Kidney glomerular epithelial cell (primary cell): ENCODE results near the gene PPP1R1C.
A peak's percentile ranks its signal among the peaks of the same experiment; 100 is the strongest.

ENCODE experiments used
- DNase-seq: peaks from one replicate; lab custom pipeline; 2025; lab: John Stamatoyannopoulos, UW

PPP1R1C gene

GRCh38 chr2:182064019-182064778 lies 78.5 kb downstream of the PPP1R1C start:
- no peak for DNase-seq

- no peak for DNase-seq
Measured at GRCh38 chr2:182066400-182067087, 80.9 kb downstream of the PPP1R1C start.

GRCh38 chr2:182067393-182067792 lies 81.7 kb downstream of the PPP1R1C start:
- no peak for DNase-seq

- no peak for DNase-seq
Measured at GRCh38 chr2:182068811-182069210, 83.2 kb downstream of the PPP1R1C start.

- DNase-seq: no peak
Measured at GRCh38 chr2:182069416-182069815, 83.8 kb downstream of the PPP1R1C start.

- no peak for DNase-seq
Measured at GRCh38 chr2:182069908-182070307, 84.3 kb downstream of the PPP1R1C start.

GRCh38 chr2:182070736-182071135 lies 85.1 kb downstream of the PPP1R1C start:
- no peak for DNase-seq

GRCh38 chr2:182072861-182073260 lies 87.2 kb downstream of the PPP1R1C start:
- no peak for DNase-seq

GRCh38 chr2:182073613-182074012 lies 88.0 kb downstream of the PPP1R1C start:
- no peak for DNase-seq

GRCh38 chr2:182077023-182077422 lies 91.4 kb downstream of the PPP1R1C start:
- DNase-seq: no peak

GRCh38 chr2:182077448-182078142 lies 91.9 kb downstream of the PPP1R1C start:
- peak; percentile 81 for DNase-seq

GRCh38 chr2:182078988-182079602 lies 93.4 kb downstream of the PPP1R1C start:
- DNase-seq: no peak

- DNase-seq: no peak
Measured at GRCh38 chr2:182080493-182080892, 94.8 kb downstream of the PPP1R1C start.

- no peak for DNase-seq
Measured at GRCh38 chr2:182081602-182082260, 96.1 kb downstream of the PPP1R1C start.

- no peak for DNase-seq
Measured at GRCh38 chr2:182088681-182089320, 103.1 kb downstream of the PPP1R1C start.

- DNase-seq: no peak
Measured at GRCh38 chr2:182090486-182090885, 104.8 kb downstream of the PPP1R1C start.

- DNase-seq: no peak
Measured at GRCh38 chr2:182097571-182098164, 112.0 kb downstream of the PPP1R1C start.

- no peak for DNase-seq
Measured at GRCh38 chr2:182098648-182099047, 113.0 kb downstream of the PPP1R1C start.

GRCh38 chr2:182101263-182101662 lies 115.6 kb downstream of the PPP1R1C start:
- DNase-seq: no peak

GRCh38 chr2:182103526-182103925 lies 117.9 kb downstream of the PPP1R1C start:
- DNase-seq: no peak

- no peak for DNase-seq
Measured at GRCh38 chr2:182110347-182110746, 124.7 kb downstream of the PPP1R1C start.
